T-helper 17 cell (primary cell): ENCODE results near the gene CDK6. TPM values are rescaled to one million over a fixed set of nuclear protein-coding genes. Genes with fewer than 3 reads are reported as not detected.
A peak's percentile ranks its signal among the peaks of the same experiment; 100 is the strongest.

Experiments used
- ATAC-seq: fragments of 150-1000 bp; cut with Tn5 transposase; 2 replicates; pipeline ENCODE4 v1.10.0; 2021; ENCODE audit warnings: mild to moderate bottlenecking, moderate library complexity
- DNase-seq, 3 donors: peaks; one replicate each; pipeline versions ENCODE4 v3.0.0 to v3.0.0-alpha.2; 2020 to 2021
- H3K9me3 ChIP-seq: one replicate; pipeline ENCODE4 v1.7.0; 2013; ENCODE audit warnings: low read length, mild to moderate bottlenecking; ENCODE audit not compliant: control insufficient read depth, poor library complexity, severe bottlenecking
- H3K27ac Mint-ChIP-seq: one replicate; pipeline ENCODE4 v1.8.0; 2022; ENCODE audit warnings: mild to moderate bottlenecking, moderate library complexity, mixed read lengths
- H3K27me3 Mint-ChIP-seq: one replicate; pipeline ENCODE4 v1.8.0; 2022; ENCODE audit warnings: mixed read lengths
- H3K36me3 Mint-ChIP-seq: one replicate; pipeline ENCODE4 v1.8.0; 2022; ENCODE audit warnings: low read depth, mixed read lengths
- H3K4me1 Mint-ChIP-seq: one replicate; pipeline ENCODE4 v1.8.0; 2022; ENCODE audit warnings: mild to moderate bottlenecking, mixed read lengths
- H3K4me3 Mint-ChIP-seq: one replicate; pipeline ENCODE4 v1.8.0; 2022; ENCODE audit warnings: mild to moderate bottlenecking, moderate library complexity, mixed read lengths
- total RNA-seq, 4 donors: library from RNA in 2 of 4; stranded (reverse) in 2 of 4; gene quantifications; one replicate each; pipeline ENCODE4 v1.2.3 and lab custom pipeline; 2022 to 2026

The CDK6 gene
- total RNA-seq, 2 donors from 2014 or later, result 61.5 to 63.7 TPM

- DNase-seq (no peak), ATAC-seq (no peak)
- H3K27ac Mint-ChIP-seq, result no peak overlapping the region
- no peaks in the 10 kb centered on the region for H3K36me3 Mint-ChIP-seq
- no peaks in the 10 kb centered on the region for H3K9me3 ChIP-seq
- H3K27me3 Mint-ChIP-seq, result peaks cover 9% of the 10 kb centered on the region
- peaks cover 16% of the 10 kb centered on the region for H3K4me1 Mint-ChIP-seq
- no peak overlapping the region for H3K4me3 Mint-ChIP-seq
Measured at GRCh38 chr7:92841192-92841591, 4.8 kb upstream of the CDK6 start.

GRCh38 chr7:92840316-92840715, 3.9 kb upstream of the CDK6 start:
- no peak for ATAC-seq
- no peaks in the 10 kb centered on the region for H3K9me3 ChIP-seq
- H3K36me3 Mint-ChIP-seq, result peaks cover 3% of the 10 kb centered on the region
- no peak overlapping the region for H3K27ac Mint-ChIP-seq
- H3K27me3 Mint-ChIP-seq, result peaks cover 9% of the 10 kb centered on the region
- no peak overlapping the region for H3K4me3 Mint-ChIP-seq
- H3K4me1 Mint-ChIP-seq, result peaks cover 20% of the 10 kb centered on the region
- DNase-seq, result no peak

- ATAC-seq (no peak), DNase-seq (no peak)
- no peak overlapping the region for H3K27ac Mint-ChIP-seq
- H3K36me3 Mint-ChIP-seq, result peaks cover 3% of the 10 kb centered on the region
- H3K4me3 Mint-ChIP-seq, result no peak overlapping the region
- no peaks in the 10 kb centered on the region for H3K9me3 ChIP-seq
- H3K4me1 Mint-ChIP-seq, result peaks cover 21% of the 10 kb centered on the region
- peaks cover 9% of the 10 kb centered on the region for H3K27me3 Mint-ChIP-seq
Measured at GRCh38 chr7:92839901-92840300, 3.5 kb upstream of the CDK6 start.

DNA sequence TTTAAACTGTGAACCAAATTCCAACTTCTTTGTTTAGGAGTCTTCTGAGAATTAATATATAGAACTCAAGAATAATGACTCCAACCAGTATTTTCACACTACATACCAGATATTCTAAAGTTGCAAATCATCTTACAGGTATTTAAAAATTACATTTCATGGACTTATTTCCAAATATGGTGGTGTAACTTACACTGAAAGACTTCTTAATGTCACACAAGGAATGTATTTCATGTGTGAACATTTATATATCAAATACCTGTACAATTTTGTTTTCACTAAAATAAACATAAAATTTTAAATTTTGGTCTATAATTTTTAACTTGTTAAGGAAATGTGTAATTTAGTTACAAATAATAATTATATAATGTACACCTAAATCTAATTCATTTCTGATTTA, 2.6 kb upstream of the CDK6 start:
- H3K27ac Mint-ChIP-seq, result no peak overlapping the region
- ATAC-seq, result no peak

DNA sequence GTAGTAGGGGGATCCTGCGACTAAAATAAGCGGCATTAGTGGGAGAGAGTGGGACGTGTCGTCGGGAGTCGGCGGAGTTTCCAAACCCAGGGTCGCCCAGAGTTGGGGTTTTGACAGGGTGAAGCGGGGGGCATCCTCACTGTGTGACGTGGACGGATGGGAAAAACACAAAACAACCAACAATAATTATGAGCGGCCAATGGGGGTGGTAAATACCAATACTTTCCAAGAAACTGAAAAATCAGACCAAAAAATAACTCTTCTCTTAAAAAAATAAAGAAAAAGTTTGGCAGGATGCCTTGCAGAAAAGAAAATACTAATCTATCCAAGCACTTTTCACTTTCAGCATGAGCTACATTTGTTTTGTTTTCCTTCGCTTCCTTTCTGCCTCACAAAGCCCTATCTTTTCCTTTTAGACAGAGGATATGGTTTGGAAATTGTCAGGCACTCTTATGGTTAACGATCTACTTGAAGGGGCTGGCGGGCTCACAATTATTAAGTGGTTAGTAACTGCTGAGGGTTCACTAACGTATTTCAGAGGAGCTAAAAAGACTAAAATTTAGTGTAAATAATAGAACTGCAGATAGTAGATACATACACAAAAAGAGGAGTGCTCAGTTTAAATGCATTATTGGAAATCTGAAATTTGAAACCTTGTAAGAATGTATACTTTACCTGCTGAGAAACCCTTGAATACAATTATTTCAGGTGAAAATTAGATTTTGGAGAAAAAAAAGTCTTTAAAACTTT, 802 bp upstream of the CDK6 start:
- Mint-ChIP-seq H3K36me3 (peaks cover 7% of the 10 kb centered on the region), H3K4me1 (peaks cover 31% of the 10 kb centered on the region), H3K4me3 (peak overlapping the region; percentile 99), H3K27me3 (peaks cover 9% of the 10 kb centered on the region), H3K27ac (peak overlapping the region; percentile 56)
- peak in 1 of 3 donors; percentile 12 for DNase-seq
- ATAC-seq, result no peak
- no peaks in the 10 kb centered on the region for H3K9me3 ChIP-seq

More for the DNA sequence above, 2.6 kb upstream of the CDK6 start:
- Mint-ChIP-seq H3K27me3 (peaks cover 9% of the 10 kb centered on the region), H3K4me3 (no peak overlapping the region), H3K36me3 (peaks cover 4% of the 10 kb centered on the region), H3K4me1 (peaks cover 22% of the 10 kb centered on the region)
- H3K9me3 ChIP-seq, result no peaks in the 10 kb centered on the region
- no peak for DNase-seq

- Mint-ChIP-seq H3K27me3 (peaks cover 6% of the 10 kb centered on the region), H3K4me3 (peak overlapping the region; percentile 99), H3K27ac (peak overlapping the region; percentile 97), H3K36me3 (peaks cover 7% of the 10 kb centered on the region), H3K4me1 (peaks cover 35% of the 10 kb centered on the region)
- DNase-seq (peak in 2 of 3 donors; percentile 19 to 29), ATAC-seq (peak; percentile 39)
- H3K9me3 ChIP-seq, result no peaks in the 10 kb centered on the region
Measured at GRCh38 chr7:92835851-92836488, 403 bp downstream of the CDK6 start.

- Mint-ChIP-seq H3K27ac (peak overlapping the region; percentile 97), H3K36me3 (peaks cover 7% of the 10 kb centered on the region), H3K27me3 (peaks cover 4% of the 10 kb centered on the region), H3K4me3 (peak overlapping the region; percentile 99), H3K4me1 (peaks cover 40% of the 10 kb centered on the region)
- DNase-seq (peak; percentile 18 to 30 (median 23)), ATAC-seq (peak; percentile 19)
- no peaks in the 10 kb centered on the region for H3K9me3 ChIP-seq
Measured at GRCh38 chr7:92835261-92835850, 1.0 kb downstream of the CDK6 start.

DNA sequence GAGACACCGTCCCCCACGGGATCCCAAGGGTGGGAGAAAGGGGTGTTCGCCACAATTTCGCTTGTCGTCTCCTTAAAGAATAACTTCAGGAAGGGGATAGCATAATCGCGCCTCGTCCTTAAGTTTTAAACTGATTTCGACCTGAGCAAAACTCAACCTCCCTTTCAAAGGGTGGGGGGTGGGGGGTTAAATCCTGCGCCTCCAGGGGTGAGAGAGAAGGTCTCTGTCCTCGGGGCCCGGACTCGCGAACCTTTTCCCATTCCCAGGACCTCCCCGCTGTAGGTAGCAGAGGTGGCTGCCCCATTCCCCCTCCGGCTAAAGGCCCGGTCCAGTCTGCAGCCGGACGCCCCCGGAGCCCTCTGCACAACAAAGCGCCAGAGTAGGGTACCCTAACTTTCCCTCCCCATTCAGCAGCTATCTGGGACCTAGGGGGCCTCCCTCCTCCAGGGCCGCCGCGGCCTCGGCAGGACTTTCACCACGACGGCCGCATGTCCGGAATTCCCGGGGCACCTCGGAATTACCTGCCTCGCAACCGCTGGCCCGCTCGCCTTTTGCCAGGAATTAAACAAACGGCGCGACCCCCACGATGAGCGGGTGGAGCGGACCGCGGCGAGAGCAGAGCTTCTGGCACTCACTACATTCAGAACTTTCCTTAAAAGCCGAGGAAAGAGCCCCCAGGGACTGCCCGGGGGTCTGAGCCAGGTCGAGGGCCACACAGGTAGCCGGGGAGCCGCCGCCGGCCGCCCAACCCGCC, 1.7 kb downstream of the CDK6 start:
- Mint-ChIP-seq H3K27ac (peak overlapping the region; percentile 97), H3K27me3 (no peaks in the 10 kb centered on the region), H3K36me3 (peaks cover 7% of the 10 kb centered on the region), H3K4me1 (peaks cover 36% of the 10 kb centered on the region), H3K4me3 (peak overlapping the region; percentile 99)
- DNase-seq (no peak), ATAC-seq (no peak)
- H3K9me3 ChIP-seq, result no peaks in the 10 kb centered on the region

GRCh38 chr7:92833766-92834506, 2.4 kb downstream of the CDK6 start:
- Mint-ChIP-seq H3K36me3 (peaks cover 7% of the 10 kb centered on the region), H3K4me3 (peak overlapping the region; percentile 99), H3K27ac (peak overlapping the region; percentile 97), H3K27me3 (no peaks in the 10 kb centered on the region), H3K4me1 (peaks cover 38% of the 10 kb centered on the region)
- DNase-seq (peak; percentile 59 to 69 (median 69)), ATAC-seq (peak; percentile 54)
- H3K9me3 ChIP-seq, result no peaks in the 10 kb centered on the region

- H3K27me3 Mint-ChIP-seq, result no peaks in the 10 kb centered on the region
- H3K4me3 Mint-ChIP-seq, result peak overlapping the region; percentile 99
- H3K36me3 Mint-ChIP-seq, result peaks cover 7% of the 10 kb centered on the region
- H3K4me1 Mint-ChIP-seq, result peaks cover 40% of the 10 kb centered on the region
- DNase-seq, result peak; percentile 77 to 88 (median 77)
- ATAC-seq, result peak; percentile 78
- H3K9me3 ChIP-seq, result no peaks in the 10 kb centered on the region
- H3K27ac Mint-ChIP-seq, result peak overlapping the region; percentile 97
Measured at GRCh38 chr7:92833024-92833765, 3.2 kb downstream of the CDK6 start.

GRCh38 chr7:92832534-92833023, 3.8 kb downstream of the CDK6 start:
- peak; percentile 7 for ATAC-seq
- Mint-ChIP-seq H3K27me3 (no peaks in the 10 kb centered on the region), H3K36me3 (peaks cover 7% of the 10 kb centered on the region), H3K4me3 (peak overlapping the region; percentile 99), H3K4me1 (peaks cover 42% of the 10 kb centered on the region), H3K27ac (peak overlapping the region; percentile 97)
- DNase-seq, result peak in 1 of 3 donors; percentile 25
- no peaks in the 10 kb centered on the region for H3K9me3 ChIP-seq
